GM19035 (cell line): ENCODE data around the gene PTPRF.
"Not testable (repeated sequence)": the region's sequence is repeated elsewhere in the genome, so short reads cannot be mapped to it uniquely, and the experiment has no call there.

ENCODE experiments used
- ATAC-seq: cut with Tn5 transposase; IDR thresholded peaks from one replicate; pipeline ENCODE4 v1.9.1; 2021; ENCODE audit not compliant: unreplicated experiment

The PTPRF gene

DNA sequence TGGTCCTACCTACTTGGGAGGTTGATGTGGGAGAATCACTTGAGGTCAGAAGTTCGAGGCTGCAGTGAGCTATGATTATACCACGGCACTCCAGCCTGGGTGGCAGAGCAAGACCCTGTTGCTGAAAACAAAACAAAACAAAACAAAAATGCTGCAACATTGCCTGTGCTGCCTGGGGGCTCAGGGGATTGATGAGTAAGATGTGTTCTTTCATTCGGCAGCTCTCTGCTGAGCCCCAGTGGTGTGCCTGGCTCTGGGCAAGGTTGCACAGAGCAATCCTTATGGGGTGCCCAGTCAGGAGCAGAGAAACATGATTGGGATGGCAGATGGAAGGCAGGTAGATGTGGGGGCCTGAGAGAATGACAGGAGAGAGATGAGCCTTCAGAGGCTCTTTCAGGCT lies 90.7 kb downstream of the PTPRF start:
- ATAC-seq = no peak

DNA sequence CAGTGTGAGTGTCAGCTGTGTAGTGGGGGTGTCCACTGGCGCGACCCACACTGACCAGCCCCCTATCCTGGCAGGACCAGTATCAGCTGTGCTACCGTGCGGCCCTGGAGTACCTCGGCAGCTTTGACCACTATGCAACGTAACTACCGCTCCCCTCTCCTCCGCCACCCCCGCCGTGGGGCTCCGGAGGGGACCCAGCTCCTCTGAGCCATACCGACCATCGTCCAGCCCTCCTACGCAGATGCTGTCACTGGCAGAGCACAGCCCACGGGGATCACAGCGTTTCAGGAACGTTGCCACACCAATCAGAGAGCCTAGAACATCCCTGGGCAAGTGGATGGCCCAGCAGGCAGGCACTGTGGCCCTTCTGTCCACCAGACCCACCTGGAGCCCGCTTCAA lies 91.2 kb downstream of the PTPRF start:
- no peak for ATAC-seq

- no peak for ATAC-seq
These were observed 91.8 kb downstream of the PTPRF start for GRCh38 chr1:43622471-43622870.

DNA sequence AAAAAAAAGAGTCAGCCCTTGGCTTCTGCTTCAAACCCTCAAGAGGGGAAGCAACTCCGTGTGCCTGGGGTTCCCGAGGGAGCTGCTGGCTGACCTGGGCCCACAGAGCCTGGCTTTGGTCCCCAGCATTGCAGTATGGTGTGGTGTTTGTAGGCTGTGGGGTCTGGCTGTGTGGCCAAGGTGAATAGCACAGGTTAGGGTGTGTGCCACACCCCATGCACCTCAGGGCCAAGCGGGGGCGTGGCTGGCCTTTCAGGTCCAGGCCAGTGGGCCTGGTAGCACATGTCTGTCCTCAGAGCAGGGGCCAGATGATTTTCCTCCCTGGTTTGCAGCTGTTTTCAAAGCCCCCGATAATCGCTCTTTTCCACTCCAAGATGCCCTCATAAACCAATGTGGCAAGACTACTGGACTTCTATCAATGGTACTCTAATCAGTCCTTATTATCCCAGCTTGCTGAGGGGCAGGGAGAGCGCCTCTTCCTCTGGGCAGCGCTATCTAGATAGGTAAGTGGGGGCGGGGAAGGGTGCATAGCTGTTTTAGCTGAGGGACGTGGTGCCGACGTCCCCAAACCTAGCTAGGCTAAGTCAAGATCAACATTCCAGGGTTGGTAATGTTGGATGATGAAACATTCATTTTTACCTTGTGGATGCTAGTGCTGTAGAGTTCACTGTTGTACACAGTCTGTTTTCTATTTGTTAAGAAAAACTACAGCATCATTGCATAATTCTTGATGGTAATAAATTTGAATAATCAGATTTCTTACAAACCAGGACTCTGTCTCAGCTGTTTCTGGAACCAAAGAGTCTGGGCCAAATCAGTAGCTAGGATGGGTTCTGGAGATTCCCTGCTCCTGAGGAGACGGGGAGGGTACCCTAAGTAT lies 92.5 kb downstream of the PTPRF start:
- no peak for ATAC-seq

DNA sequence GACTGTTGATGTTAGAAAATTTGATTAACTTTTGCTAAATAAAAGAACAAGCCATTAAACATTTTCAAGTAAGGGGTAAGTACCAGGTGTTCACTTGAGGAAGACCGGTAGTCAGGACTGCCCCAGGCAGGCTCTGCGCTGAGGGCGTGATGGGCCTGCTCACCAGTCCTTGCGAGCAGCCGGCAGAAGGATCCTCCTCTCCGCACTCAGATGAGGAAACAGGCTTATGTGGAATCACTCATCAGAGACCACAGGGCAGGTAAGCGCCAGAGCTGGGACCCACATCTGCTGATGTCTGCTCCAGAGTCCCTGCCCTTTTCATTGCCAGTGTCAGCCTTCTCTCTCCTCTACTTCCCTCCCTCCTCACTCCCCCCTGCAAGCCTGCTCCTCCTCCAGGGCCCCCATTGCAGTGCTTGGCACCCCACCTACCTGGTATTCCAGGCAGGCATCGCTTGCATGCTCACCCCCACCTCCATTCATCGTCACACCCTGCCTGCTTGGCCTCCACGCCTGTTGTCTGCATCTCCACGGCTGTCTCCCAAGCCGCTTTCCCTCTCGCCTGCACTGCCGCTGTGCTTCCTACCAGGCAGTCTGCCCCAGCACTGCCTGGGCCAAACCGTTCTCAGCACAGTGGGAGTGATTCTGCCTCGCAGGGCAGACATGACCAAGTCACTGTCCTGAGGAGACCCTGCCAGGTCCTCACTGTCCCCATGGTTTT lies 94.5 kb downstream of the PTPRF start:
- no peak for ATAC-seq

DNA sequence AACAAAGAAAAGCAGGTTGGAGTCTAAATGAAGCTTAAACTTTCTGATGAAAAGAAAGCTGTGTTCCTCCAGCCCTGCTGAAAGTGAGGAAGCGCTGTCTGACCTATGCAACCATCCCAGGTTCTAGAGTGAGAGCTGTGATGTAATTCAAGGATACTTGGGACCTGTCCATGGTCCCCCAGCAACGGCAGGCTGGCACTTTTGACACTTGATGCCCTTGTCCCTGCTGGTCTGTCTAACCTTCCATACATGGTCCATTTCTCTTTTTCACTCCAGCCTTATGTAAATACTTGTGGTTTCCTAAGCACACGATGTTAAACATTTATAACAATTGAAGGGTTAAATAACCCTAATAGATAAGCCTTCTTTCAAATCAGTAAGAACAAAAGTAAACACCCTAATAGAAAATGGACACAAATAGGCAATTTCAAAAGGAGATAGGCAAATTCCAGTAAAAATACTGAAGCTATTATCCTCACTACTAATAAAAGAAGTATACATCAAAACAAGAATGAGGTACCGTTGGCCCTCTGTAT lies 101.5 kb downstream of the PTPRF start:
- ATAC-seq = no peak

DNA sequence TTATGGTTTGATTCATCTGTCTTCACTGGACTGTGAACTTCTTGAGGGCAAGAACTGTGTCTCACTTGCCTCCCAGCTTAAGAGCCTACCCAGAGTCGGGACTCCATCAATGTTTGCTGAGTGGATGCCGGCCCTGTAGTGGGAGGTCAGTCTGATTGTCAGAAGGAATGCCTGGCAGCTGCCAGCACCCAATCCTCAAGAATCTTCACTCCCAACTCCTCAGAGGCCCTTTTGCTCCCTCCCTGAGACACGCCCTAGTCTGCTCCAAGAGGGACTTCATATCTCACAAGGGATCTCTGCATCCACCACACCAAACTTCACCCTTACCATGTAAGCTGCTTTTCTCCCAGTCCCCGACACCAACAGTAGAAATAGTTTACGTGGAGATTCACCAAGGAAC lies 104.0 kb downstream of the PTPRF start:
- ATAC-seq = no peak

GRCh38 chr1:43636006-43636641 lies 105.4 kb downstream of the PTPRF start:
- no peak for ATAC-seq

DNA sequence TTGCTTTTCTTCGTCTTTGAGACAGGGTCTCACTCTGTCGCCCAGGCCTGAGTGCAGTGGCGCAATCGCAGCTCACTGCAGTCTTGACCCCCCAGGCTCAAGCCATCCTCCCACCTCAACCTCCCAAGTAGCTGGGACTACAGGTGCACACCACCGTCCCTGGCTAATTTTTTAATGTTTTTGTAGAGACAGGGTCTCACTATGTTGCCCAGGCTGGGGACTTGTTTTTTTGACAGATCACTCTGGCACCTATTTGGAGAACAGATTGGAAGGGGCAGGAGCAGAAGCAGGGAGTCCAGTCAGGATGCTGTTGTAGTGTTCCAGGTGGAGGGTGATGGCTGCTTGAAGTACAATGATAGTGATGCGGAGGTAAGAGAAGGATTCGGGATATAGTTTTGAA lies 106.6 kb downstream of the PTPRF start:
- ATAC-seq = no peak

- not testable (repeated sequence) for ATAC-seq
These were observed 107.7 kb downstream of the PTPRF start for GRCh38 chr1:43638381-43638780.

- no peak for ATAC-seq
These were observed 109.5 kb downstream of the PTPRF start for GRCh38 chr1:43639976-43640794.

GRCh38 chr1:43644558-43644957 lies 113.9 kb downstream of the PTPRF start:
- ATAC-seq = no peak

DNA sequence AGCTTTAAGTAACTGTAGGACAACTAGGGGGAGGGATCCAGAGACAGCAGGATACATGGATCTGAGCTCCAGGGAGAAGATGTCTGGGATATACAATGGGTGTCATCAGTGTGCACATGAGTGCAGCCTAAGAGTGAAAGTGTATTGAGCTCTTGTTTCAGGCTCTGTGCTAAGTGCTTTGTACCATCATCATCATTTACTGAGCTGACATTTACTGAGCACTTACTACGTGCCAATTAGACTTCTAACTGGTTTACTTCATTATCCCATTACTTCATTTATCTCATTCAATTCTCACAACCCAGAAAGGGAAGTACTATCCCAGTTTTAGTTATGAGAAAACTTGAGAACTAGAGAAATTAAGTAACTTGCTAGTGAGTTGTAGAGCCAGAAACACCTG lies 114.8 kb downstream of the PTPRF start:
- ATAC-seq = no peak

DNA sequence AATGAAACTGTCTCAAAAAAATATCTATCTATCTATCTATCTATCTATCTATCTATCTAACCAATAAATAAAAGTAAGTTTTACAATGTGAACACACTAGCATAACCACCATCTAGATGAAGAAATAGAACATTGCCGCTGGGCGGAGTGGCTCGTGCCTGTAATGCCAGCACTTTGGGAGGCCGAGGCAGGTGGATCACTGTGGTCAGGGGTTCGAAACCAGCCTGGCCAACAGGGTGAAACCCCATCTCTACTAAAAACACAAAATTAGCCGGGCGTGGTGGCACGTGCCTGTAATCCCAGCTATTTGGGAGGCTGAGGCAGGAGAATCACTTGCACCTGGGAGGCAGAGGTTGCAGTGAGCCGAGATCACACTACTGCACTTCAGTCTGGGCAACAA lies 116.6 kb downstream of the PTPRF start:
- ATAC-seq = not testable (repeated sequence)

DNA sequence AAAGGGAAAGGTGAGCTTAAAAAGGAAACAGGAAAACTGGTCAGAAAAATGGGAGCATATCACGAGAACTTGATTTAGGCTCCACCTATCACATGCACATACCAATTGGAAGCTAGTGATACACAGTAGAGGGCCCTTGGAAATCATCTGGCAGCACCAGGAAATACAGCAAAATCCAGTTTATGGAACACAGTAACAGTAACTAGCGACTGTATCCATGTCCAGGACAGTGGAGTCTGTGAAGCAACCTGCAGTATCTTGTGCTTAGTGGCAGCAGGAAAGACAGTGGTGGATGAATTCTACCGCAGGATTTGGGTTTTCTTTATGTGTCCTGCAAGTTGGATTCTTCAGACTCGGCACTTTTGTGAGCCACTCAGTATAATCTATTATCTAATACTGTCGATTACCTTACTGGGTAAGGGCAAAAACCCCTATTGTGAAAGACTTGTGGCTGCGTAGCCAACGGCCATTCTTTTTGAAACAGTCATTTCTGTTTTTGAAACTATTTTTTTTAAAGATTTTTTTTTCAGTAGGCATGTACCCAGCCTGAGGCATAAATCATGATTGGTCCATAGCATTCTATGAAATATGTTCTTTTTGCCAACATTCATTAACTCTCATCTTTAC lies 117.7 kb downstream of the PTPRF start:
- ATAC-seq = no peak

DNA sequence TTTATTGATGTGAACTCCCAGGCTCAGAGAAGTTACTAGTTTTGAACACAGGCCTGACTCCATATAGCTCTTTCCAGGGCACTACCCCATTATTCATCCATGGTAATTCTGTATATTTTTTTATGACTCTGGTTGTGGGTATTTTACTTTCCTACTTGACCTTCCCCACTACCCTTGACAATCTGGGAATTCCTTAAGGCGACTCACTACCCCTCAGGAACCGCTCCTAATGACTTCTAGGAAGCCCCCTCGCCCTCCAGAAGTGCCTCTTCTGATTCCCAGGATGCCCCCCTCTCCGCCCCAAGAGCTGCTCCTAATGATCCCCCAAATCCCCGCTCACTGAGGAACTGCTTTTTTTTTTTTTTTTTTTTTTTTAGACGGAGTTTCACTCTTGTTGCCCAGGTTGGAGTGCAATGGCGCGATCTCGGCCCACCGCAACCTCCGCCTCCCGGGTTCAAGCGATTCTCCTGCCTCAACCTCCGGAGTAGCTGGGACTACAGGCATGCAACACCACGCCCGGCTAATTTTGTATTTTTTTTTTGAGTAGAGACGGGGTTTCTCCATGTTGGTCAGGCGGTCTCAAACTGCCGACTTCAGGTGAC lies 118.3 kb downstream of the PTPRF start:
- ATAC-seq = no peak

DNA sequence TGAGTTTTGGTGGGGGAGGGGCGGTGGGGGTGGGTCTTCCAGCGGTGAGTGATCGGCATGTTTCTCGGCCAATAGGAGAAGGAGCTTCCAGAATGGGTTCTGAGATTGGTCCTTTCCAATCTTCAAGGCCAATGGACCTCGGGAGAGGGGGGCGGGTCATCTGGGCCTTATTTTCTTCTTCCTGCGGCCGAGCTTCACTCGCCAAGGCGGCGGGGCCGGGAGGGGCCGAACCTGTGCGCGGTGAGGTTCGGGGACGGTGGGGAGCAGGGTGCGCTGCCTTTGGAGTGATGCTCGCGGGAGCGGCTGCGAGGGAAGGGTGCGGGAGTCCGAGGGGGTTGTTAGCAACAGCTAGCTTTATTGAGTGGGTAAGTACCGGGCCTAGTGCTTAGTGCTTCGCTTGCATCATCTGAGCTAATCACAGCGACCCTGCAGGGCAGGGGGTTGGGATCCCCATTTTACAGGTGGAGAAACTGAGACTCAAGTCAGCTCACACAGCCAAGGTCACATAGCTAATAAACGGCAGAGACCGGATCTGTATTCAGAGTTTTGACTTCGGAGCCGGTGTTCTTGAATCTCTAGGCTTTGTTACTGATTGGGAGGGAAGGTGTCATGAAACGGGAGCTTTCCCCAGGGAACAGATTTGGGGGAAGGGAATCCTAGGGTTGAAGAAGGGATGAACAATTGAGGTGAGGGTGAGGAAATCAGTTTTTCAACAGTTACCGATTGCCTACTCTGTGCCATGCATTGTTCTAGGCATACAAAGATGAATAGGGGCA lies 119.8 kb downstream of the PTPRF start:
- ATAC-seq = peak; percentile 62

DNA sequence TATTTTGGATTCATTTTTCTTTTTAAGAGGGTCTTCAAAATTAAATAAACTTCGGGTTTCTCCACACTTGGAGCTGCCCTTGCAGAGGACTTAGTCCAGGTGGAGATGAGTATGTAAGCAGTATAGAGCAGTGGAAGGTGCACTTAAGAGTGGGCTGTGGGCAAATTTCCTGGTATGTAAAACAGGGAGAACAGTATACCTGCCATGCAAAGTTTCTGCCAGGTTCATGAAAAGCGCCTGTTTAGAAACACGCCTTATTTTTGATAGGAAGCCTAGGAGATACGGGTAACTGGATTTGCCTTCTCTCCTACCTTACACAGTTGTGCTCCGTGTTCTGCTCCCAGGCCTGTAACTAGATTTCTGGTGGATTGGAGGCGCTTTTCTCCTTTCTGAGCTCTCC lies 120.5 kb downstream of the PTPRF start:
- no peak for ATAC-seq

DNA sequence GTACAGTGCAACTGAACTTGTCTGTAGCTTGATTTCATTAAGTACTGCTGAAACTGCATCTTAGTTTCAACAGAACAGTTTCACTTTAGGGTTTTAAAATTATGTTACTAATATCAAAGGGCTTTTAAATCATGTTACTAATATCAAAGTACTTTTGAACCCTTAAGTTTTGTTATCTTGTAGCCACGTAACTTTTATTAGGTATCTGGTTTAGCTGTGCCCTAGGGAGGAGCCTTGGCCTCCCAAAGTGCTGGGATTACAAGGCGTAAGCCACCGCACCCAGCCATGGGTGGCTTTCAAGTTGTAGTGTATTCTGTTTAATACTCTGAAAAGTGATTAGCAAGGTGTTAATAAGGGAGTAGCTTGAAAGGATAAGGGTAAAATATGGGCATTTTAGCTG lies 121.2 kb downstream of the PTPRF start:
- ATAC-seq = no peak
